Stimulated activated CD8-positive, alpha-beta memory T cell treated with anti-CD3 and anti-CD28 coated beads, Interleukin-7, amount 100 ng/mL, for 48 hours (primary cell): ENCODE measurements around the gene NCK2.

Experiments
- DNase-seq, 2 donors: peaks; one replicate each; pipeline ENCODE4 v3.0.0-alpha.2; 2020; ENCODE audit warnings: low read depth in 1 of 2; ENCODE audit errors: extremely low read depth in 1 of 2

Gene NCK2

DNA sequence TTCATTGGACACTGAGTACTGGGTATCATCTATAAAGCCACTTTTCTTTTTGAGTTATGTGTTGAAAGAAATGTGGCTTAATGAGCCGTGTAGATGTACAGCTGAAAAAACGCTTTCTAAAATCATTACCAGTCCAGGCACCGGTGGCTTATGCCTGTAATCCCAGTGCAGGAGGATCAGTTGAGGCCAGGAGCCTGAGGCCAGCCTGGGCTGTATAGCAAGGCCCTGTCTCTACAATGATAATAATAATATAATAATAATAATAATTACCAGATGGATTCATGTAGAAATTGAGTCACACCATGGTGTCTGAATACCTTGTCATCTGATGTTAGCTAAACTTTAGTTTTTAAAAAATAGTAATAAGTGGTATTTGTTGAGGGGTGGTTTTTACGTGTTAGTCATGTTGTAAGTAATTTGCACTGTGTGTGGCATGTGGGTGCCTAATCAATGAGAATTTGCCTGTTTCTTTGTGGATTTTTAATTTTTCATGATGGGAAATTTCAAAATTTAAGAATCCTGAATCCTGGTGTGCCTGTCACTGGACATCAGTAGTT lies 30.1 kb downstream of the NCK2 start:
- DNase-seq: no peak

DNA sequence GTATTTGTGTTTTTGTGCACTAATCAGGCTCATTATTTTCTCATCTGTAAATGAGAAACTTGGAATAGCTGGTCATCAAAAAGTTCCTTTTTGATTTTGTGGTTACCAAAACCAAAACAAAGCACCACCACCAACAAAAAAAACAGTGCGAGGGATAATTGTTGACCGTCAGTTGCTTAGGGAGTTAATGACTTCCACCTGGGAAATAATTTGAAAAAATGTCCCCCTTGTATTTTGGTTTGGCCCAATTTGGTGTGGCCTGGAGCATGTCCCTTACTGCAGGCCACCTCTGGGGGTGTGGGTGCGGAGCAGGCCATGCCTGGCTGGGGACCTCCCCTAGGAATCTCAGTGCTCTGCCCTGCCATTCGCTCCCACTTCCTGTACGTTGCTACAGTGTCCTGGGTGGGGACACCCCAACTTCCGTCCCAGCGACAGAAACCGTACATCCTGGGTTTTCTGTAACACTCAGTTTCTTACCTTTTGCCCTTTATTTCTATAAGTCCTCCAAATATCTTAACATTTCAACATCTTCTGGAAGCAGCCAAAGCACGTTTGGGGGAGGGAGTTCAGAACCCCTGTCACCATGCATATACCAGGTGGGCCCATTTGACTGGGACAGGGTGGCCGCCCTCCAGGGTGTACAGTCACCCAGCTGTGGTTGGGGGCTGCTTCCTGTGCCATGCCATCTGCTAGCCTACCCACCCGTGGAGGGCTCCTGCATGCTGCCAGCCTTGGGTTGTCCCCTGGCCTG lies 31.3 kb downstream of the NCK2 start:
- DNase-seq: no peak

GRCh38 chr2:105776560-105776928 lies 31.8 kb downstream of the NCK2 start:
- DNase-seq: no peak

DNA sequence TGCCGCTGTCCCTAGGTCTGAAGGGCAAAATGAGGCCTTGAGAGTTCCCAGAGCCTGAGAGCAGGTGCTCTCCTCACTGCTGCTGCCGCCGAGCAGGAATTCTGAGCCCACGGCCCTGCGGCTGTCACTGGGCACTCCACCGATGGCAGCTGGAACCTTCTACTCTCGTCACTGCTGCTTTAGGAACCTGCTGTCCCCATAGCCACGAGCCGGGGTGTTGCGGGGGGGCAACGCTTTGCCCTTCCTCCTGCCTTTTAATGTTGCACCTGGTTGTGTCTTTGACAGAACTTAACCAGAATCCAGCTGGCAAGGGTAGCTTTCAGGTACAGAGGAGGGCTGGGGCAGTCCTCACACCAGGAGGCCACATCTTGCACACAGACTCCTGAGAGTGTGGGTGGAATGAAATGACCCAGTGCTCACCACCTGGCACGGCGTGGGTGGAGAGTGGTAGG lies 32.3 kb downstream of the NCK2 start:
- no peak for DNase-seq

- no peak for DNase-seq
Measured at GRCh38 chr2:105777506-105778055, 32.9 kb downstream of the NCK2 start.

DNA sequence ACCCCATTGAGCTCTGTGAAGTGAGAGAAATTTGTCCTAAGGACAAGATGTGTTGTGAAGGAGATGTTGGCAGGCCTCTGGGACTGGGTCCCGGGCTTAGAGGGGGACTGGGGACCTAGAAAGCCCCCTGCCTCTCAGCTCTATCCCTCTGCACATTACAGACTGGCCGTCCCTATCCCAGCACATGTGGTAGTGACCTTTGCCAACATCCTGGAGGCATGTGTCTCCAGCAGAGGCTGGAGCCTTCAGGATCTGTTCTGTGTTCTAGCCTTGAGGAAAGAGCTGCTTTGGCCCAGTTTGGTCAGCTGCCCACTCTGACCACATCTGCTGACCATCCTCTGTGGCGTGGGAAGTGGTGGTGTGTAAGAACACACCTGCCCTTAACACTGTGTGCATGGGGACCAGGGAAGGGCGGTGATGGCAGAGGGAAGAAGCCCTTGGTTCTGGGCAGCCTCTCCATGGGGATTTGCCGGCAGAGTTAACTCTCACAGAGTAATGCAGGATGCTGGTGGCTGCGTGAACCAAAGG lies 33.4 kb downstream of the NCK2 start:
- DNase-seq: no peak

- no peak for DNase-seq
Measured at GRCh38 chr2:105779394-105779793, 34.7 kb downstream of the NCK2 start.

DNA sequence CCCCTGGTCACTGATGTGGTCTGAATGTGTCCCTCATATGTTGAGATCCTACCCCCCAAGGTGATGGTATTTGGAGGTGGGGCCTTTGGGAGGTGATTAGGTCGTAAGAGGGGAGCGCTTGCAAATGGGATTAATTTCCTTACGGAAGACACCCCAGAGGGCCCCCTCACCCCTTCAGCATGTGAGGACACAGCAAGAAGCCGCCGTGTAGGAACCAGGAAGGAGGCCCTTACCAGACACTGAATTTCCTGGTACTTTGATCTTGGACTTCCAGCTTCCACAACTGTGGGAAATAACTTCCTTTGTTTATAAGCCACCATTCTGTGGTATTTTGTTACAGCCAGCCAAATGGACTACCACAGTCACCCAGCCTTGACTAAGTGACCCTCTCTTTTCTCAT lies 35.9 kb downstream of the NCK2 start:
- DNase-seq: no peak

DNA sequence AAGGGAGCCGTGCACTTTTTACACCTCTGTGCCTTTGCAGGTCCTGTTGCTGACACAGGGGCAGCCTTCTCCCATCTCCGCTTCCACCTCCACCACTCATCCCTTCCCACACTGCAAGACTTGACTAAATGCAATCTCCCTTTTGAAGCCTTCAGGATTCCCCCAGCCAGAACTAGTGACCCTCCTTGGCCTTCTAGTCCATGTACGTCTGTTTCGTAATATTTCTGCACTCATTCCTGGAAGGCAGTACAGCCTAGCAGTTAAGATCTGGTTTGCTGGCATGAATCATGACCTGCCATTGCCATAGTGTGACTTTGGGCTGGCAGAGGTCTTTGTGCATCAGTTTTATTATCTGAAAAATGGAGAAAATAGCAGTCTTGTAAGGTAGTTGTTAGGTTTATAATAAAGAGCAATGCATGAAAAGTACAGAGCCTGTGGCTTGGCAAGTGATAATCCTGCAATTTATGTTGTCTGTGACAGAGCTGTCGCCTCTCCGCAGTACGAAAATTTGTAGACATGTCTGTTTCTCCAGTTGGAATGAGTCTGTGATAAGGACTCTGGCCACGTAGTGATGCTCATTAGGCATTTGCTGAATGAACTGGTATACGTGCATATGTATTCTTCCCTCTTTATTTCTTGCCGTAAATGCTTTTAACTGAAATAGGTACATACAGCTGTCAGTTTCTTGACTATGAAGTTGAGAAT lies 36.7 kb downstream of the NCK2 start:
- DNase-seq: no peak

GRCh38 chr2:105782123-105782522 lies 37.4 kb downstream of the NCK2 start:
- no peak for DNase-seq

DNA sequence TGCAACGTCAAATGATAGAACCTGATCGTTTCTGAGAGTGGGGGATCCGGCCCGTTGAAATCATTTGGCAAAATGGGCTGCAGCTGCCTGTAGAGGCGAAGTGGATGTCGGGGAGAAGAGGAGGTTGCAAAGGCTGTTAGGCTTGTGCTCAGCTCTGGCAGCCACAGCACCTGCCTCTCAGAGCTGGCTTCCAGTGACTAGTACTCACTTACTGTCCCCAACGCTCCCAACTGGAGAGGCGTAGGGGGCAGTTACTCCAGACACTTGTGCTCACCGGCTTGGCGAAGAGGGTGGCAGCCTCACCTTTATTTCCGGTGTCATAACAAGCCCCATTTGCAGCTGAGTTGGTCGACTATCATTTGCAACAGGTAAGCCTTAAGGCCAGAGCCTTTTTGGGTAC lies 37.9 kb downstream of the NCK2 start:
- no peak for DNase-seq

DNA sequence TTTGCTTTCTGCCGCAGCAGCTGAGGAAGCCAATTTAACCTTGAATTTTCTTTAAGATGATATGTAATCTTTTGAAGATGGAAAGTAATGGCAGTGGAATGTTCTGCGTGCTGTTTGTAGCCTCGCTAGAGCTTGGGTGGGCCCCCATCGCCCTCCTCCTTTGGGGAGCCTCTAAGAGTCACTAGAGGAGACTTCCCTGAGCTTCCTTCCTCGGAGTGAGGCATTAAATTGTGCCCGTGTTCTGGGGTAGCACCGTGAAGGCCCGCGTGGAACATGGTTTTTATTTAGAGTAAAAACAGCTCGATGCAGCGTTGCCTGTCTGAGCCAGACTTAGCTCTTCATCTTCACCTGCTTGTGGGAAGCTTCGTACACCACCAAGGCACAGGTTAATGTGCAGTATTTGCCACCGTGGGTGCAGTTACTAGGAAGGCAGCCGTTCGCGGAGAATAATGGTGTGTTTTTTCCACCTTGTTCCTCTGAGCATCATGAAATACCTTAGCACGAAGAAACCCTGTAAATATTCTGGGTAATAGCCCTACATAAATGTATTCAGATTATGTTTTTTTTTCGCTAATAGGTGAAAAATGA lies 38.5 kb downstream of the NCK2 start:
- DNase-seq: no peak

GRCh38 chr2:105783972-105784371 lies 39.3 kb downstream of the NCK2 start:
- DNase-seq: no peak

DNA sequence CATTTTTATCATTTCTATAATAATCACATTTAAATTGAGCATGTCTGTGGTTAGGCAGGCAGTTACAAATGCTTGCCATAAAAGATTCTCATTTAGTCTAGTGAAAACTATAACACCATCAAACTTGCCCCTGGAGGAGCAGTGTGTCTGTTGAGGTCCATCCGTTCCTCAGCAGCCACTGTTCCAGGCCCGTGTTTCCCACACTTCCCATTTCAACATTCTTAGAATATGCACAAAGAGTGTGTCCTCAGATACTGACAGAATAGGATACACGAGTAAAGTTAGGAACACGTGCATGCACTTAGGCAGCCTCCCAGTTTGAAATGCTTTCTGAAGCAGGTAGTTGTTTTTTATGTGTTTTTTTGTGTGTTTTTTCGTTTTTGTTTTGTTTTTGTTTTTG lies 39.9 kb downstream of the NCK2 start:
- no peak for DNase-seq

- DNase-seq: no peak
Measured at GRCh38 chr2:105785095-105785847, 40.6 kb downstream of the NCK2 start.

DNA sequence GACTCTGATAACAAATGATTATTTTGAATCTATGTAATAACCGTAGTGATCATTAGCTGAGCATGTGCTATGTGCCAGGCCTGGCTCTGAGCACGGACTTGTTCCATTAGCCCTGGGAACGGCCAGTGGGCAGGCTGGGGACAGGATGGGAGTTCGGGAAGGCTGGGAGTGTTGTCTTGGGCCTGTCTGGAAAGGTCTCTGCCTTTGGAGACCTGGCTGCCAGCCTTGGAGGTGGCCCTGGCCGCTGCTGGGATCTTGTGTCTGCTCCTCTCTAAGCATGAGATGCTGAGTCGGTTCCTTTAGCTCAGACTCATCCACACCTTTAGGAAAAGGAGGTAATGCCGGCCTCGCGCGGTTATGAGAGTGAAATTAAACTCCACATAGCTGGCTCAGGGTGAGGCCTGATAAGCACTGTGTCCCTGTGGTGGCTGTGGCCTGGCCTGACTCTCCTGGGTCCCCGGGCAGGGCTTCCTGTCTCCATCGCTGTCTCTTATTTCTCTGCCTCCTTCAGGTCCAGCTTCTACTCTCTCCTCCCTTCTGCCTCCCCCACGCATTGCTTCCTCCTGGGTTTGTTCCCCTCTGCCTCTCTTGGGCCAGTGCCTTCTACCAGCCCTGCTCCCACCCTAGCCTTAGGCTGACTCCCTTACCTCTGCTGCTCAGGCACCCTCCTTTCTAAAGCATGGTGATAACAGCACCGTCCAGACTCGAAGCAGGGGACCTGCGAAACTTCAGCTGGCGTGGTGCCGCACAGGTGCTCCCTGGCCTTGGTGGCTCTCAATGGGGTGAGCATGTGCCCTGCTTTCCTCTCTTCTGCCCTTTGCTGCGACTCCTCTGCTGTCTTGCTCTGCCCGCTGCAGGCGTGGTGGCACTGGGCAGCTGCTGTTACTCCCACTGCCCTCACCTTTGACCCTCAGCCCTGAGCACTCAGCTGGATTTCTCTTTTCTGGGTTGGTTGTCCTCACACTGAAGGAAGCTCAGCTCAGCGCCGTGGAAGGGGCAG lies 41.8 kb downstream of the NCK2 start:
- DNase-seq: no peak

- DNase-seq: no peak
Measured at GRCh38 chr2:105787376-105788318, 42.9 kb downstream of the NCK2 start.

DNA sequence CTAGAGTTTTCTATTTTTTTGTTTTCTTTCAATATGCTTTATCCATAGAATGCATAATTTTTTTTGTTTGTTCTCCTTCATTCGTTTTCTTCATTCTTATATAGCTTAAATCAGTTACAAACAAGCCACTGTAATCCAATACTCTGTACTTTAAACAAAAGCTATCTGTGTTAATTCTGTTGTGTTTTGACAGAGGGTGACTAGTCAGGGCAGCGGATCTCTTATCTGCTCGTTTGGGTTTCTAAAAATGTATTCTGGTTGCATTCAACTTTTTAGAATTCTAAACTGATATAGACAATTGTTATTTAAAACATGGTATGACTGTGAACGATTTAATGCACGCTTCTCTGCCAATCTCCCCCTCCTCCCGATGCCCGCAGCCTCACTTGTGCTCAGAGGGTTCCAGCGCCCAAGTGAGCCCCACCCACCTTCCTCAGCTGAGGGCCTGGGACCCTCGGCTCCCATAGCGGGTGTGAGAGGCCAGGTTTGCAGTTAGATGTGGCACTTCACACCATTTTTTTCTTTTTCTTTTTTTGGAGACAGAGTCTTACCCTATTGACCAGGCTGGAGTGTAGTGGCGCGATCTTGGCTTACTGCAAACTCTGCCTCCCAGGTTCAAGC lies 44.1 kb downstream of the NCK2 start:
- no peak for DNase-seq
